GM12801 (cell line): ENCODE data around the gene WBP4.

Experiments used
- CTCF ChIP-seq: IDR thresholded peaks from one replicate; pipeline ENCODE4 v1.5.1; 2011; ENCODE audit warnings: control low read depth; ENCODE audit not compliant: insufficient read length; ENCODE audit errors: extremely low read depth

Gene WBP4

GRCh38 chr13:41034382-41034781, 26.9 kb upstream of the WBP4 start:
- TF ChIP-seq CTCF = no peak

- TF ChIP-seq CTCF = no peak
Measured at GRCh38 chr13:41034881-41035280, 26.4 kb upstream of the WBP4 start.

- no peak for TF ChIP-seq CTCF
Measured at GRCh38 chr13:41039746-41040145, 21.6 kb upstream of the WBP4 start.

GRCh38 chr13:41040584-41041334, 20.6 kb upstream of the WBP4 start:
- no peak for TF ChIP-seq CTCF

GRCh38 chr13:41048640-41049039, 12.7 kb upstream of the WBP4 start:
- TF ChIP-seq CTCF = no peak

- no peak for TF ChIP-seq CTCF
Measured at GRCh38 chr13:41049480-41050440, 11.5 kb upstream of the WBP4 start.

- no peak for TF ChIP-seq CTCF
Measured at GRCh38 chr13:41052441-41052840, 8.9 kb upstream of the WBP4 start.
